Peyer's patch (tissue), 4 donors: Measurements from ENCODE around the gene B3GALT5. TPM values are rescaled to one million over a fixed set of nuclear protein-coding genes. Genes with fewer than 3 reads are reported as not detected.
"Not testable (repeated sequence)": the region's sequence is repeated elsewhere in the genome, so short reads cannot be mapped to it uniquely, and the experiment has no call there.

ENCODE experiments used
- DNase-seq, 3 donors: peaks; one replicate each; pipeline ENCODE4 v3.0.0-alpha.2; 2017 to 2019
- H3K27ac ChIP-seq, 4 donors: fragments of 200-600 bp; sonication (generic); one replicate each; pipeline ENCODE4 v1.5.1; 2016 to 2019
- H3K27me3 ChIP-seq, 2 donors: fragments of 200-600 bp; sonication (generic); one replicate each; pipeline ENCODE4 v1.5.1; 2019
- H3K36me3 ChIP-seq, 3 donors: fragments of 200-600 bp; sonication (generic); one replicate each; pipeline ENCODE4 v1.5.1; 2016 to 2019
- H3K4me1 ChIP-seq, 4 donors: fragments of 200-600 bp; sonication (generic); one replicate each; pipeline ENCODE4 v1.5.1; 2016 to 2019
- H3K4me3 ChIP-seq, 4 donors: fragments of 200-600 bp; sonication (generic); 1 replicate in 3 of 4; 2 replicates in 1 of 4; pipeline ENCODE4 v1.5.1; 2016 to 2019; ENCODE audit warnings: mild to moderate bottlenecking in 1 of 4
- H3K9me3 ChIP-seq, 4 donors: fragments of 200-600 bp; sonication (generic); one replicate each; pipeline ENCODE4 v1.5.1; 2016 to 2019; ENCODE audit warnings: mild to moderate bottlenecking in 1 of 4
- CTCF ChIP-seq, 6 experiments: fragments of 450-650 bp in 4 of 6; fragments of 200-600 bp in 2 of 6; sonication (generic) in 1 of 6; IDR thresholded peaks; one replicate each; pipeline ENCODE4 v1.5.1; 2017 to 2019; ENCODE audit warnings: antibody characterized with exemption in 6 of 6, mild to moderate bottlenecking in 3 of 6, moderate library complexity in 1 of 6
- POLR2A ChIP-seq, 2 donors: fragments of 450-650 bp; IDR thresholded peaks; one replicate each; pipeline ENCODE4 v1.5.1; 2017; ENCODE audit warnings: antibody characterized with exemption in 2 of 2, mild to moderate bottlenecking in 2 of 2, moderate library complexity in 2 of 2
- total RNA-seq, 4 donors: library from RNA; depleted of rRNA; stranded (reverse); fragments of >200 nt; gene quantifications; one replicate each; pipeline ENCODE4 v1.1.0, GENCODE V29; 2016

Gene B3GALT5
- total RNA-seq, 4 donors from 2014 or later = 16.5 to 147 (median 125) TPM

- H3K27me3 ChIP-seq = no peaks in the 10 kb centered on the region
- DNase-seq = no peak
- H3K9me3 ChIP-seq = no peaks in the 10 kb centered on the region
- no peak overlapping the region for H3K4me3 ChIP-seq
- H3K36me3 ChIP-seq = no peaks in the 10 kb centered on the region
- H3K27ac ChIP-seq = no peak overlapping the region
- TF ChIP-seq CTCF (IDR thresholded peaks at IDR 0.05) = no peak
- no peak for TF ChIP-seq POLR2A (IDR thresholded peaks at IDR 0.05)
- no peaks in the 10 kb centered on the region for H3K4me1 ChIP-seq
Observed at GRCh38 chr21:39576518-39577128, 36.1 kb upstream of the B3GALT5 start.

GRCh38 chr21:39579734-39580332, 32.9 kb upstream of the B3GALT5 start:
- no peaks in the 10 kb centered on the region for H3K36me3 ChIP-seq
- H3K4me3 ChIP-seq = no peak overlapping the region
- no peaks in the 10 kb centered on the region for H3K9me3 ChIP-seq
- no peak for DNase-seq
- H3K27ac ChIP-seq = no peak overlapping the region
- TF ChIP-seq POLR2A (IDR thresholded peaks at IDR 0.05) = no peak
- TF ChIP-seq CTCF (IDR thresholded peaks at IDR 0.05) = no peak
- H3K4me1 ChIP-seq = no peaks in the 10 kb centered on the region
- no peaks in the 10 kb centered on the region for H3K27me3 ChIP-seq

- no peak for DNase-seq
- TF ChIP-seq CTCF (IDR thresholded peaks at IDR 0.05) (no peak), POLR2A (IDR thresholded peaks at IDR 0.05) (no peak)
- Histone ChIP-seq H3K27ac (no peak overlapping the region), H3K36me3 (no peaks in the 10 kb centered on the region), H3K9me3 (no peaks in the 10 kb centered on the region), H3K27me3 (no peaks in the 10 kb centered on the region), H3K4me1 (no peaks in the 10 kb centered on the region), H3K4me3 (no peak overlapping the region)
Observed at GRCh38 chr21:39580744-39581143, 32.0 kb upstream of the B3GALT5 start.

DNA sequence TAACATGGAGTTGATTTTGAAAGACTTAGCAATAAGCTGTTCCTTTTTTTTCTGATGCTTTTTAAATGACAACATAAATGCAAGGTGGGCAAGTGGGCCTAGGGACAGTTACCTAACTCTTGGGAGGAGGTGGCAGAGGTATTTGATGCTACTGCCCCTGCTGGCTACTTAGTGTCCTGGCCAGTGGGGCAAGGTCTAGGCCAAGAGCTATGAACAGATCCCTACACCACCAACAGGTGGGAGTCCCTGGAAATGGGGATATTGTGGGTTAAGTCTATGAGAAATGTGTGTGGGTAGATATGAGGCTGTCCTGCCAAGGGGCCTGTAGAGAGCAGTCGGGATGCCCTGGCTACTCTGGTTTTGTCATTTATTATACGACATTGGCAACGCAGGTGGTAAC, 31.3 kb upstream of the B3GALT5 start:
- TF ChIP-seq POLR2A (IDR thresholded peaks at IDR 0.05) (no peak), CTCF (IDR thresholded peaks at IDR 0.05) (no peak)
- Histone ChIP-seq H3K27ac (no peak overlapping the region), H3K9me3 (no peaks in the 10 kb centered on the region), H3K4me1 (no peaks in the 10 kb centered on the region), H3K36me3 (no peaks in the 10 kb centered on the region), H3K27me3 (no peaks in the 10 kb centered on the region), H3K4me3 (no peak overlapping the region)
- no peak for DNase-seq

DNA sequence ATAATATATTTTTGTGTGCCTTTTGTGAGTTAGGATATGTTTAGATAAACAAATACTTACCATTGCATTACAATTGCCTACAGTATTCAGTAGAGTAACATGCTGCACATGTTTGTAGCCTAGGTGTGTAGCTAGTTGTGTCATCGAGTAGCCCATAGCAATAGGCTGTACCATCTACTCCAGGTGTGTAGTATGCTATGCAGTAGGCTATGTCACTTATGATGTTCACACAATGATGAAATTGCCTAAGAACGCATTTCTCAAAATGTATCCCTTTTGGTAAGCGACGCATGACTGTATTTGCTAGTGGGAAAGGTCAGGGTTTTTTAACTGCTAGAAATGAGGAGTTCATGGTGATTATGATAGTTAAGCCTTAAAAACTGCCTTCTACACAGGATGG, 30.0 kb upstream of the B3GALT5 start:
- Histone ChIP-seq H3K9me3 (no peaks in the 10 kb centered on the region), H3K36me3 (no peaks in the 10 kb centered on the region), H3K4me3 (no peak overlapping the region), H3K27me3 (no peaks in the 10 kb centered on the region), H3K27ac (no peak overlapping the region), H3K4me1 (no peaks in the 10 kb centered on the region)
- no peak for DNase-seq
- TF ChIP-seq CTCF (IDR thresholded peaks at IDR 0.05) (no peak), POLR2A (IDR thresholded peaks at IDR 0.05) (no peak)

DNA sequence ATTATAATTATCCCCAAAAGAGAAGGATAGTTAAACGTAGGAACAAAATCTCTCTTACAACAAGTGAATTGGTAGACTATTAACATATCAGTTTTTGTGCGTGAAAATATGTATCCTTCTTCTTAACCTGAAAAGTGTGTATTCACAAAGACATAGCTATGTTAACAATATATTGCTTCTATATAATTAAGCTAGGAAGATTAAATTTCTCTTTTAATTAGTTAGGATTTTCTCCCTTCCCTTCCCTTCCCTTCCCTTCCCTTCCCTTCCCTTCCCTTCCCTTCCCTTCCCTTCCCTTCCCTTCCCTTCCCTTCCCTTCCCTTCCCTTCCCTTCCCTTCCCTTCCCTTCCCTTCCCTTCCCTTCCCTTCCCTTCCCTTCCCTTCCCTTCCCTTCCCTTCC, 29.2 kb upstream of the B3GALT5 start:
- not testable (repeated sequence) for H3K36me3 ChIP-seq, H3K9me3 ChIP-seq, H3K4me3 ChIP-seq, H3K27me3 ChIP-seq, H3K4me1 ChIP-seq, DNase-seq, H3K27ac ChIP-seq
